ENCODE results near the gene CNTD1. TPM values are rescaled to one million over a fixed set of nuclear protein-coding genes. Genes with fewer than 3 reads are reported as not detected.
A peak's percentile ranks its signal among the peaks of the same experiment; 100 is the strongest.

CNTD1 gene
- total RNA-seq, 4 donors from 2014 or later, result not detected

DNA sequence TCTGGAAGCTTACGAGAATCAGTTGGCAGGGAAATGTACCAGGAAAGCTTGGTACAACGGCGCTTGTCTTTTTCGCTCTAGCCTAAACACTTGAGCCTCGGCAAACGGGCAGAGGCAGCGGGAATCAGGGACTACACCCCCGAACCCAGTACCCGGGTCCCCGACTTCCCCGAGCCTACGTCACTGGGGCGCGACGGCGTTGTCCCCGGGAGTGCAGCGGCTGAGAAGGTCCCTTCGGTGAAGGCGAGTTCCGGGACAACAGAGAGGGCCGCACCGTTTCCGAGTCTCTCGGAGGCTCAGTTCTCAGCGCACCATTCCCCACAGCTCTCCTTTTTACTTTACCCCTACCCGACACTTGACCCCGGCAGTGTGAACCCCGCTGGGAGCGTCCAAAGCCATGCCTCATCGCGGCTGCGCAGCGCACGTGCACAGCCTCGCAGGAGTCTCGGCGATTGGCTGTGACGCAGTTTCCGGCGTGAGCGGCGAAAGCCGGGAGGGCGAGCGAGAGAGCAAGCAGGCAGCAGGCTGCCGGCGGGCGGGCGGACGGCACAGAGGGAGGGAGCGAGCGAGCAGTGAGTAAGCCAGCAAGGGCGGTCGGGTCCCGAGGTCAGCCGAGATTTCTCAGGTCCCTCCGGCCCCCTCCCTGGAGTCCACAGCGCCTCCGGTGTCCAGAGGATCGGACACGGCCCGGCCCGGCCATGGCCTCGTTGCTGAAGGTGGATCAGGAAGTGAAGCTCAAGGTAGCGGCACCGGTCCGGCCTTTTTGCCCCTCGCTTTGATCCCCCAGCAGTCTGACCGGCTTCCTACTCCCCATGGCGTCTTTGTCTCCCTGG, 34.5 kb downstream of the CNTD1 start, which contains the start of gene PSME3:
Gene PSME3, plus strand, starts transcription at position 464 of the 833 bp plus-strand sequence. Its CDS starts 235 bp downstream, at position 699.
- no peaks in the 10 kb centered on the region for H3K27me3 ChIP-seq
- H3K4me1 ChIP-seq, result peaks cover 0 to 18% (median 3%) of the 10 kb centered on the region in 4 donors
- peak within 1 kb of the TSS; percentile 88 to 90 (median 89) for H3K27ac ChIP-seq
- peak; percentile 87 to 93 for TF ChIP-seq POLR2A (IDR thresholded peaks at IDR 0.05)
- TF ChIP-seq, protein P1, sequence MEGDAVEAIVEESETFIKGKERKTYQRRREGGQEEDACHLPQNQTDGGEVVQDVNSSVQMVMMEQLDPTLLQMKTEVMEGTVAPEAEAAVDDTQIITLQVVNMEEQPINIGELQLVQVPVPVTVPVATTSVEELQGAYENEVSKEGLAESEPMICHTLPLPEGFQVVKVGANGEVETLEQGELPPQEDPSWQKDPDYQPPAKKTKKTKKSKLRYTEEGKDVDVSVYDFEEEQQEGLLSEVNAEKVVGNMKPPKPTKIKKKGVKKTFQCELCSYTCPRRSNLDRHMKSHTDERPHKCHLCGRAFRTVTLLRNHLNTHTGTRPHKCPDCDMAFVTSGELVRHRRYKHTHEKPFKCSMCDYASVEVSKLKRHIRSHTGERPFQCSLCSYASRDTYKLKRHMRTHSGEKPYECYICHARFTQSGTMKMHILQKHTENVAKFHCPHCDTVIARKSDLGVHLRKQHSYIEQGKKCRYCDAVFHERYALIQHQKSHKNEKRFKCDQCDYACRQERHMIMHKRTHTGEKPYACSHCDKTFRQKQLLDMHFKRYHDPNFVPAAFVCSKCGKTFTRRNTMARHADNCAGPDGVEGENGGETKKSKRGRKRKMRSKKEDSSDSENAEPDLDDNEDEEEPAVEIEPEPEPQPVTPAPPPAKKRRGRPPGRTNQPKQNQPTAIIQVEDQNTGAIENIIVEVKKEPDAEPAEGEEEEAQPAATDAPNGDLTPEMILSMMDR (IDR thresholded peaks at IDR 0.05), result no peak
- peak; percentile 89 to 96 (median 95) for DNase-seq
- peaks cover 0 to 31% (median 0%) of the 10 kb centered on the region in 3 donors for H3K36me3 ChIP-seq
- peak within 1 kb of the TSS; percentile 73 to 93 (median 86) for H3K4me3 ChIP-seq
- no peaks in the 10 kb centered on the region for H3K9me3 ChIP-seq

DNA sequence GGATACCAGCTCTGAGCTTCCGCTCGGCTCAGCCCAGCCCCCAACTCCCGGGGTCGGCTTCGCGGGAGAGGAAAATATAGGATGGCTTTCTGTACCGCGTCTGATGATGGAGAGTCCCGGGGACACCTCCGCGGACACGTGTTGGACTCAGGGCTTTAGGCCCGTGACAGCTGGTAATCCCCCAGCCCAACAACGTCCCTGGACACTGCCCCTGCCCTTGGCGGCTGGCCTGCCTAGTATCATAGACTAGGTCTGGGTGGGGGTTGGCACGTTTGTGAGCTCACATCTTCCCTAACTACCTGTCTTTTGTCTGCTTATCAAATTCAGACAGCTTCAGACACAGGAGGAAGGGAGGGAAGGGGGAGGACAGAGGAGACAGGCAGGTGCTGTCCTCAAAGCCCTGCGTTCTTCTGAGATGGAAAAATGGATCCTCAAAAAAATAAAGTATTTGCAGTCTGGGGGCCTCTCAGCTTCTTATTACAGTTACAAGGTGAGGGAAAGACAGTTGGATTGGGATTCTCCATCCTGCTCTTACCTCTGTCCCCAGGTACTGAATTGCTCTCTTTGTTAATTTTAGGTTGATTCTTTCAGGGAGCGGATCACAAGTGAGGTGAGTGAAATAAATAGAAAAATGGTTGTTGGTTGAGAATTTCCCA, 35.2 kb downstream of the CNTD1 start:
- peaks cover 0 to 38% (median 0%) of the 10 kb centered on the region in 3 donors for H3K36me3 ChIP-seq
- H3K4me1 ChIP-seq, result peaks cover 0 to 18% (median 3%) of the 10 kb centered on the region in 4 donors
- DNase-seq, result no peak

DNA sequence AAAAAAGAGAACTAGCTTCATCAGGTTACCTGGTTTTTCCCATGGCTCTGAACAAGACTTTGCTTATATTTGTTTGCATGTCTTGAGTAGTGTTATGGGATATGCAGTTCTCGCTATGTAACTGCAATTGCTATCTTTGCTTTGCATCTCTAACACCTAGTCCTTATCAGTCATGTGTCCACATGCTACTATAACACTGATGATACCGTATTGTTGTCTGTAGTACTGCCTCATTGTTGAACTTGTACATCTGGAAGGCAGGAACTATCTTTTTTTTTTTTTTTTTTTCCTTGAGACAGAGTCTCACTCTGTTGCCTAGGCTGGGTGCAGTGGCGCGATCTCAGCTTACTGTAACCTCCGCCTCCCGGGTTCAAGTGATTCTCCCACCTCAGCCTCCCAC, 37.1 kb downstream of the CNTD1 start:
- DNase-seq, result peak in 1 of 3 donors; percentile 24
- H3K4me1 ChIP-seq, result peaks cover 0 to 18% (median 3%) of the 10 kb centered on the region in 4 donors
- H3K27me3 ChIP-seq, result no peaks in the 10 kb centered on the region
- no peak for TF ChIP-seq POLR2A (IDR thresholded peaks at IDR 0.05)
- TF ChIP-seq, protein P1 (IDR thresholded peaks at IDR 0.05), result no peak
- no peak overlapping the region for H3K4me3 ChIP-seq
- no peak overlapping the region for H3K27ac ChIP-seq
- H3K9me3 ChIP-seq, result no peaks in the 10 kb centered on the region
- H3K36me3 ChIP-seq, result peaks cover 0 to 57% (median 0%) of the 10 kb centered on the region in 3 donors

More for the DNA sequence above, 35.2 kb downstream of the CNTD1 start:
- peak overlapping the region; percentile 88 to 90 (median 89) for H3K27ac ChIP-seq
- H3K4me3 ChIP-seq, result peak overlapping the region; percentile 73 to 93 (median 86)
- H3K9me3 ChIP-seq, result no peaks in the 10 kb centered on the region
- H3K27me3 ChIP-seq, result no peaks in the 10 kb centered on the region
- TF ChIP-seq, protein P1 (IDR thresholded peaks at IDR 0.05), result no peak
- TF ChIP-seq POLR2A (IDR thresholded peaks at IDR 0.05), result no peak

DNA sequence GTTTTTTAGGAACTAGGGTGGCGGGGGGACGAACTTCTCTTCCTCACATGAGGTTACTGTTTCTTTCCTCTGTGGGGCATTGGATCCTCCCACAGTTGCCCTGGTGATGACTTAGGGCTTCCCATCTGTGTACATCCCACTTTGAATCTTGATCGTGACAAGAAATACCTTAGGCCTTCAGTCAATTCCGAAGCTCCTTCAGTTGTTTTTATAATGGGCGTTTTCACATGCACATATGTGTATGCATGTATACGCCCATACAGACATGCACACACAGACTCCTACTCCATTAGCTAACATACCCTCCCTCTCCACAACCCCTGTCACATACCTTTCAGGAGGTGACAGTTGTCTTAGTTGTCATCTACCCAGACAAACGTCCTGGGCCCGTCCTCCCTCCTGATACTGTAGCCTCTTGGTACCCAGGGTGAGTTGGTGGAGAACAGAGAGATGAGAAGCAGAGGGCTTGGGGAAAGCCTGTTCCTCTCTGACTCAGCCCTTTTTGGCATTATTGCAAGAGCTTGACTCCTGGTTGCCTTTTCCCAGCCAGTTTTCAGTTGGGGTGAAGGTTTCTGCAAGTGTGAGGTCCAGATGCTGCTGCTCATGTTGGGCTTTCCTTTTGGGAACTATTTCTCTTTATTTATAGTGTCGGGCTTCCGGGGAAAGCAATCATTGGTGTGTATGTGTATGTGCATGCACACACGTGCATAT, 43.5 kb downstream of the CNTD1 start:
- no peaks in the 10 kb centered on the region for H3K9me3 ChIP-seq
- no peaks in the 10 kb centered on the region for H3K27me3 ChIP-seq
- H3K36me3 ChIP-seq, result peaks cover 0 to 81% (median 0%) of the 10 kb centered on the region in 3 donors
- no peak for TF ChIP-seq POLR2A (IDR thresholded peaks at IDR 0.05)
- TF ChIP-seq, protein P1 (IDR thresholded peaks at IDR 0.05), result no peak
- no peak overlapping the region for H3K4me3 ChIP-seq
- peak in 1 of 3 donors; percentile 15 for DNase-seq
- no peaks in the 10 kb centered on the region for H3K4me1 ChIP-seq
- no peak overlapping the region for H3K27ac ChIP-seq

DNA sequence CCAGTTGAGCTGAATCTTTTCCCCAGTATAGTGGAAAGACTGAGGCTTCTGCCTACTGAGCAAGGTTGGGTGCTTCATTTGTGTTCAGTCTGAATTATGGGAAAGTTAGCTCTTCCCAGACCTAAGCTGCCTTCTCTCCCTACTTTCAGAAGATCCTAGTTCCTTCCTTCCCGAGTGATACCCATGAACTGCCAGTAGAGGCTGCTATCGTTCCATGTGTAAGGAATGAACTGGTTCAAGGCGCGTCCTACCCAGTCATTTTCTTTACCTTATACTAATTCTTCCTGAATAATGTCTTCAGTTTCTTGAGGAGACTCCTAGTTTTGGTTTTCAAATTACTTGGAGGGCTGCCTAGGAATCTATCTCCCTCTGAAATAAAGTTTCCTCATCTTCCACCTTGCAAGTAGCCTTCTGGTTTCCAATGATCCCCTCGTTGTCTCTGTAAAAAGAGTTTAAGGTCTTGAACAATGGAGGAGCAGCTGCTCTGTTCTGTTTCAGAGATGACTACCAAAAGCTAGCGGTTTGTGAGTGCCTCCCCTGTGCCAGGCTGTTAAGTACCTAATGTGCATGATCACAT, 44.8 kb downstream of the CNTD1 start:
- H3K9me3 ChIP-seq, result no peaks in the 10 kb centered on the region
- H3K36me3 ChIP-seq, result peaks cover 0 to 68% (median 0%) of the 10 kb centered on the region in 3 donors
- H3K4me3 ChIP-seq, result no peak overlapping the region
- H3K27ac ChIP-seq, result no peak overlapping the region
- DNase-seq, result peak in 1 of 3 donors; percentile 74
- no peak for TF ChIP-seq POLR2A (IDR thresholded peaks at IDR 0.05)
- TF ChIP-seq, protein P1 (IDR thresholded peaks at IDR 0.05), result peak; percentile 55 to 99 (median 87)
- H3K27me3 ChIP-seq, result no peaks in the 10 kb centered on the region
- no peaks in the 10 kb centered on the region for H3K4me1 ChIP-seq
